ENCODE measurements around the gene TSC22D2.

- TF ChIP-seq POLR2A (IDR thresholded peaks at IDR 0.05) (no peak), EP300 (IDR thresholded peaks at IDR 0.05) (no peak), CTCF (IDR thresholded peaks at IDR 0.05) (no peak)
These were observed 35.2 kb downstream of the TSC22D2 start for GRCh38 chr3:150443331-150443741.

Measured in sigmoid colon (tissue), 4 donors.